Bronchial epithelial cell (primary cell): ENCODE measurements around the gene PPARG. TPM values are rescaled to one million over a fixed set of nuclear protein-coding genes. Genes with fewer than 3 reads are reported as not detected.

Experiments
- DNase-seq: peaks from one replicate; pipeline ENCODE4 v3.0.0-alpha.2; 2010; ENCODE audit warnings: low read depth
- FAIRE-seq: peaks from 2 replicates; lab custom pipeline; 2011; peaks lifted over from hg19 to GRCh38; lab: Jason Lieb, UNC
- H3K27me3 ChIP-seq: 2 replicates; pipeline ENCODE4 v1.5.1; 2011; ENCODE audit warnings: low read length; ENCODE audit not compliant: control insufficient read depth, insufficient read depth
- H3K36me3 ChIP-seq: 2 replicates; pipeline ENCODE4 v1.5.1; 2011; ENCODE audit warnings: low read length; ENCODE audit not compliant: control insufficient read depth, insufficient read depth
- H3K4me3 ChIP-seq: 2 replicates; pipeline ENCODE4 v1.5.1; 2011; ENCODE audit warnings: mild to moderate bottlenecking, low read depth, low read length, control low read depth
- CTCF ChIP-seq: IDR thresholded peaks from 2 replicates; pipeline ENCODE4 v1.5.1; 2011; ENCODE audit warnings: mild to moderate bottlenecking, moderate library complexity, low read length, control low read depth, inconsistent platforms; ENCODE audit not compliant: insufficient read depth, severe bottlenecking
- total RNA-seq: library from RNA; depleted of rRNA; stranded (reverse); fragments of >200 nt; gene quantifications from 2 replicates; pipeline ENCODE4 v1.2.1, GENCODE V29; 2014

PPARG gene
- total RNA-seq, 1 donor from 2014 or later = 14.5 TPM

GRCh38 chr3:12371525-12372140, 82.8 kb downstream of the PPARG start:
- TF ChIP-seq CTCF = no peak
- no peaks in the 10 kb centered on the region for H3K36me3 ChIP-seq
- DNase-seq (peak; percentile 5), FAIRE-seq (peak; percentile 36)
- H3K4me3 ChIP-seq = no peak overlapping the region
- no peaks in the 10 kb centered on the region for H3K27me3 ChIP-seq

- DNase-seq (no peak), FAIRE-seq (no peak)
- TF ChIP-seq CTCF = no peak
- Histone ChIP-seq H3K27me3 (no peaks in the 10 kb centered on the region), H3K4me3 (no peak overlapping the region), H3K36me3 (no peaks in the 10 kb centered on the region)
Observed at GRCh38 chr3:12372741-12373280, 83.9 kb downstream of the PPARG start.

GRCh38 chr3:12375572-12375971, 86.7 kb downstream of the PPARG start:
- no peaks in the 10 kb centered on the region for H3K27me3 ChIP-seq
- TF ChIP-seq CTCF = no peak
- DNase-seq (peak; percentile 8), FAIRE-seq (no peak)
- H3K36me3 ChIP-seq = no peaks in the 10 kb centered on the region
- no peak overlapping the region for H3K4me3 ChIP-seq

GRCh38 chr3:12379640-12380429, 91.0 kb downstream of the PPARG start:
- Histone ChIP-seq H3K4me3 (no peak overlapping the region), H3K27me3 (no peaks in the 10 kb centered on the region), H3K36me3 (no peaks in the 10 kb centered on the region)
- no peak for TF ChIP-seq CTCF
- no peak for FAIRE-seq
- no peak for DNase-seq

- H3K4me3 ChIP-seq = no peak overlapping the region
- FAIRE-seq (no peak), DNase-seq (no peak)
- H3K27me3 ChIP-seq = no peaks in the 10 kb centered on the region
- TF ChIP-seq CTCF = no peak
- no peaks in the 10 kb centered on the region for H3K36me3 ChIP-seq
Observed at GRCh38 chr3:12380461-12380860, 91.6 kb downstream of the PPARG start.
